Stimulated activated CD4-positive, alpha-beta T cell treated with anti-CD3 and anti-CD28 coated beads, Interleukin-4, amount 100 ng/mL, for 1 hour (primary cell): ENCODE results near the gene GAS7.

ENCODE experiments used
- DNase-seq: peaks from one replicate; pipeline ENCODE4 v3.0.0-alpha.2; 2020

GAS7 gene

DNA sequence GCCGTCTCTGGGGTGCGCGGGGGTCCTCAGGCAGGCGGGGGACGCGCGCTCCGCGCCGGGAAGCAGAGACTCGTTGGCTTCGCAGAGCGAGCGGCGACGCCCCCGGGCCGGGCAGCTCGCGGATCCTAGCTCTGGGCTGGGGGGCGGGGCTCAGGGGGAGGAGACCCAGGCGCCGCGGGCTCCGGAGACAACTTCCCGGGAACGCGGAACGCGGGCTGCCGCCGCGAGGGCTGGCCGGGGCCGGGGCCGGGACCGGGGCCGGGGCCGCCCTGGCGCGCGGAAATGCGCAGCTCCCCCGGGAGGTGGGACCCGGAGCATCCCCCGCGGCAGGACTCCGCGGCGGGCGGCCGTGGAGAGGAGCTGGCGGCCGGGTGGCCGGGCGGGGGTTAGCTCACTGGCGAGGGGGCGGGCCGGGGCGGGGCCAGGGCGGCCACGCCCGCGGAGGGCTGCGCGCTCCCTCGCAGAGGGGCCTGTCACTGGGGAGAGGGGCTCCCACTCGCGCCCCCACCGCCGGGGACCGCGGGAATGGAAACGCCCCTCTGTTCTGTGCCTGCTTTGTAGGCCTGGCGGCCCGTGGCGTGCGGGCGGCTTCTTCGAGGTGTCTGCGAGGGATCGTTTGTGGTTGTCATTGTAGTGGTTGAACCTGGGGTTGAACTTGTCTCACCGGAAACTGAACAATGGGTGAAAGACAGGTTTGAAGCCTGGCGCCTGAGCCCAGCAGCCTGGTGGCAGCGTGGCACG is at the start of gene GAS7:
Gene GAS7, minus strand, starts transcription at position 98 of the 741 bp plus-strand sequence.
- DNase-seq = peak; percentile 15

DNA sequence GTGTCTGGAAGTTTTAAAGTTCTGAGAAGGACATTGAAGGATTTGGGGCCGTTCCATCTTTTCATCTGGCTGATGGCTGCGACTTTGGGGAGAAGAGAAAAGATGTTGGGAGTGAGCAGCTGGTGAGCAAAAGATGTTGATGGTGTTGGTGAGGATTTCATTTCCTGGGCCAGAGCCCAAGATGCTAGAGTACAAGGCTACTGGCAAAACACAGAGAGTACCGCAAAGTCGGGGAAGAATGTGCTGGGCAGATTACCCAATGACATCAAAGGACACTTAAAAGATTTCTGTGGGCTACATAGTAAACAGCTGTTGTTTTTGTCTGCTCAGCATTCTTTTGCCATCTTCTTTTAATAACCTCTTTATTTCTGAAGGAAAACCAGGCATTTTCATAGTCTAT is 49.4 kb upstream of the GAS7 start:
- DNase-seq = no peak

DNA sequence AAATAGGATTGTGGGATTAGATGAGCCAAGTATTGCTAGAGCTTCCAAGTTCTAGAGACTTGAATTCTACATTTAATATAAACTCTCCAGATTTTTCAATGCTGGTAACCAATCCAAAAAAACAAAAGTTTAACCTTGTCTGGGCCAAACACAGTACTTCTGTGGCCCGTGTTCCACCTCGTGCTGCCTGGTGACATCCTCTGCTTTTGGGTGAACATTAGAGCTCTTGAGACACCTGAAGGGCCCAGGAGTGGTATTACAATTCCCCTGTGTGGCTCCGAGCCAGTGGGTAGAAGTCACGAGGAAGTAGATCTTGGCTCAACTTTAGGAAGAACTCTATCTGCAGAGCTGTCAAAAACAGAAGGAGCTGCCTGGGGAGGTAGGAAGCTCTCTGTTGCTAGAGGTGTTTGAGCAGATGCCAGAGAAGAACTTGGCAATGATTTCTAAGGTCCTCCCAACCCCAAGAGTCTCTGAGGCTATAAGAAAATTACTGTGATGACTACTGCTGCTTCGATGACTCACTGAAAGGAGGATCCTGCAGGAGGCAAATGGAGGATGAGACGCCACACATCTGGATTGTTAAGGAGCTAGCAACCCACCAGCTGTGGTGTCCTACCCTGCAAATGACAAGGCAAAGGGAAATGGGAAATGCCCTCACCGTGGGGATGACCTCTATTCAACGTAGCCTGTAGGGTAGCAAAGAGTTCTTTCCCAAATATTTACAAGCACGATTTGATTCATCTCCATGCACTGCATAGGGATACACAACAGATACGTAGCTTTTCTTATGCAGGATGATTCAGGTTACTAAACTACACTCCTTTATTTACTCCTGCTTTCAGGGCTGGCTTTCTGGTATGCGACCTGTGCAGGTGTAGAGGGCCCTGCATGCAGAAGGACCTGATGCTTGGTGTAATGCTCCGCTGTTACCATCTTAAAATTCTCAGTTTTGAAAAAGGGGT is 45.8 kb upstream of the GAS7 start:
- no peak for DNase-seq

DNA sequence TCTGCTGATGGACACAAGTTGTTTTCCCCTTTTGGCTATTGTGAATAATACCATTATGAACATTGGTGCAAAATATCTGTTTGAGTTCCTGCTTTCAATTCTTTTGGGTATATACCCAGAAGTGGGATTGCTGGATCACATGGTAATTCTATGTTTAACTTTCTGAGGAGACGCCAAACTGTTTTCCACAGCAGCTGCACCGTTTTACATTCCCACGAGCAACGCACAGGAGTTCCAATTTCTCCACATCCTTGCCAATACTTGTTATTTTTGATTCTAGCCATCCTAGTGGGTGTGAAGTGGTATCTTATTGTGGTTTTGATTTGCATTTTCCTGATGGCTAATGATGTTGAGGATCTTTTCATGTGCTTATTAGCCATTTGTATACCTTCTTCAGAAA is 43.4 kb upstream of the GAS7 start:
- no peak for DNase-seq

DNA sequence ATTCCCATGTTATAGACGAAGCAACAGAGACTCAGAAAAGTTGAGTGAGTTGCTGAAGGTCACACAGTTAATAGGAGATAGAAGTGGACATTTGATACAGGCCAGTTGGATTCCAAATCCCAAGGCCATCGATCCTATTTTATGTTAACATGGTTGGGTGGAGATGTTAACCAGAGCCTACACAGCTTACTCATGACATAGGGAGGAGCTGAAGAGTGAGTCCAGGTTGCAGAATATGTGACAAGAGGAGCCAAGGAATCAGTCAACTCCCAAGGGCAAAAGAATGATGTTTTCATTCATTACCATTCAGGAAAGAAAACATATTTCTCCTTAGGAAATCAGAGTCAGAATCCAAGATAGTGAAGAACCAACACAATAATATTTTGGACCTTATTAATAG is 40.3 kb upstream of the GAS7 start:
- no peak for DNase-seq

DNA sequence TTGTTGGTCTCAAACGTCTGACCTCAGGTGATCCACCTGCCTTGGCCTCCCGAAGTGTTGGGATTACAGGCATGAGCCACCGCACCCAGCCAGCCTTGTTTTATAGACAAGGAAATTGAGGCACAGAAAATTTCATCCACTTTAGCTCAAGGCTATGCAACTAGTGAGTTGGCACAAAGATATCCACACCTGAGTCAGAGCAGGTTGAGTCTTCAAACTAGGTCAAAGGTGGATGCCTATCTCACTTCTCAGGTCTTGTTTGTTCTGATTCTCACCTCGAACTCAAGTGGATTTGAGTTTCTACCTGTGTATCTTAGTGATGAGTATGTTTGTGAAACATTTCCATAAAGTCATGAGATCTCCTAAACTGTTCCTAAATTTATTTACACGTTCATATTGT is 35.6 kb upstream of the GAS7 start:
- DNase-seq = no peak

DNA sequence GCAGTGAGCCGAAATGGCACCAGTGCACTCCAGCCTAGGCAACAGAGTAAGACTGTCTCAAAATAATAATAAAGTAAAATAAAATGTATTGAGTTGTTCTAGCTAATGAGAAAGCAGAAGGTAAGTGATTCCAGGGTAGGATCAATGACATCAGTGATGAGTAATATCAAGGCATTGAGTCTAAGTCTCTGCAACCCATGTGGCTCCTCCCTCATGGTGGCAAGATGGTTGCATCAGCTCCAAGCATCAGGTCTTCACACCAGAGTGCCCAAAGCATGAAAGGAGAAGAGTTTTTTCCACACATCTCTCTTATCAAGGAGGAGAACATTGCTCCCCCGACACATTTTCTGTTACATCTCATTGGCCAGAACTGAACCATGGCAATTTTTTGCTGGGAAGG is 34.8 kb upstream of the GAS7 start:
- no peak for DNase-seq

DNA sequence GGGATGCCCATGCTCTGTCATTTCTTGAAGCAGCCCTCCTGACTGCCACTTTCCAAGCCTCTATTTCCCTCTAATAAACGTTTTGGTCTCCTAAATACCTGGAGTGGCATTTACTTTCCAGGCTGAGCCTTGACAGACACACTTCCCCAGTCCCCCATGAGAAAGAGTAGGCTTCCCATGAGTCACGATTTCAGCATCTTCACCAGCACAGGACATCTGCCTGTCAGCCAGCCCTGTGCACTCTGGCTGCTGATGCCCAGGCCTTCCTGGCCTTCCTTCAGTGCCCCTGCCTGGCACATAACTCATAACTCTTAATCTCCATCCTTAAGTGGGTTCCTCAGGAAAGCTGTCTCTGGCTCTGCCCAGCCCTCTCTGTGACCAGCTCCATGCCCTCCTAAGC is 30.8 kb upstream of the GAS7 start:
- no peak for DNase-seq

DNA sequence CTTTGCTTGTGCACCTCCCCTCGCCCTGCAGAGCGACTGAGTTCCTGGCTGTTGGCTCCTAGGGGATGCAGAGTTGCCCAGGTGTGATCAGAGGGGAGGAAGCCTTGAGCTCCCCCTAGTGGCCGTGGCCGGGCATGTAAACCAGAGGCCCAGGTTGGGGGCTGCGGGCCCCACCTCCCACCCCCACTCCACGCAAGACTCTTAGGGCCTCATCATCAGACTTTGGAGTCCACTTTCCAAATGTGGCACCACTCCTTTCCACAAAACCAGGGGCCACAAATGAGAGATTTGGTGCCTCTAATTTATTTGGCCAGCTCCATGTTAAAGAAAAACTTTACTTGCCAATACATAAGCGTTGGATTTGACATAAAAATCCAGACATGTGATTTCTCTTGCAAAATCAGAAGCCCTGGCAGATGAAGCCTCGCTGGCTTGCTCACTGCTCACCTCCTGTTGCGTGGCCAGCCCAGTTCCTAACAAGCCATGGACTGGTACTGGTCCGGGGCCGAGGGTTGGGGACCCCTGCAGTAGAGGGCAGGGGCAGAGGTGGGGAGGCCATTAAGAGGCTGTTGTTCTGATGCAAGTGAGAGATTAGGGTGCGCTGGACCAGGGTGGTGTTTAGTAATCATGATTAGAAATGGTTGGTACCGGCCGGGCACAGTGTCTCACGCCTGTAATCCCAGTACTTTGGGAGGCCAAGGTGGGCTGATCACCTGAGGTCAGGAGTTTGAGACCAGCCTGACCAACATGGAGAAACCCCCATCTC is 28.7 kb upstream of the GAS7 start:
- DNase-seq = peak; percentile 30

DNA sequence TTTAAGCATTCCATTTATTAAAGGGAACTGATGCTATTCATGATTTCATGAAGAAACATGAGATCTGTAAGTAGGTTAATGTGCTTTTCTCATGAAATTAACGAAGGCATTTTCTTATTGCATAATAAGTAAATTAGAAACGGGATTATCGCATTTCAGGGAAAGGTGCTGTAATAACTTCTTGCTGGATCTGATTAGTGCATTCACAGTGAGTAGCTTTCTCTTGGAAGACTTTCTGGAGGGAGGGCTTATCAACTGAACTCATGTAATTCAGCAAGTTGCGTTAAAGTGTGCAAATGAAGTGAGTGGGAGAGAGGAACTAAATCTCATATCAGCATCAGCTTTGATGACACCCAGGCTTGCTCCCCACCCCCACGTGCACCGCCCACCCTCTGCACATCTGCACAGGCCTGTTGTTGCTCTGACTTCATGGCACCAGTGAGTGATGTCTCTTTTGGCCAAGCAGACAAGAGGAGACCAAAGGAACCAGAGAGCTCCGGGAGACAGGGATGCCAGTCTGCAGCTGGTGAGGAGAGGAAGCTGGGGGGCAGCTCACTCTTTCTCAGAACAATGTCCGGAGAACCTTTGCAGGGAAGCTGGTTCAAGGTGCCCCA is 26.3 kb upstream of the GAS7 start:
- DNase-seq = no peak

DNA sequence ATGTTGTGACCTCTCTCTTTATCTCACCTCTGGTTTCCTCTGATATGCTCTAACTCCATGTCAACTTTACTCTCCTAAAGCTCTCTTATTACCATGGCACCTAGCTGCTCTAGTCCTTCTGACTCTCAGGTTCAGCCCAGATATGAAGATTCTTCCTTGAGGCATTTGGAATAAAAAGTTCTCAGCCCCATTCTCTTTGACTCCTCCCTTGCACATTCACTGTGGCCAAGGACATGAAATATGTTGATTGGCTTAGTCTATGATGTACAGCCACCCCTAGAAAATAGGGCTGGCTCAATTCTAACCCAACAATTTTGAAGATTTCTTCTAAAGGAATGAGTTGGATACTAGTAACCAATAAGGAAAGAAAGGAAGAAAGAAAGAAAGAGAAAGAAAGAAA is 20.8 kb upstream of the GAS7 start:
- DNase-seq = no peak

DNA sequence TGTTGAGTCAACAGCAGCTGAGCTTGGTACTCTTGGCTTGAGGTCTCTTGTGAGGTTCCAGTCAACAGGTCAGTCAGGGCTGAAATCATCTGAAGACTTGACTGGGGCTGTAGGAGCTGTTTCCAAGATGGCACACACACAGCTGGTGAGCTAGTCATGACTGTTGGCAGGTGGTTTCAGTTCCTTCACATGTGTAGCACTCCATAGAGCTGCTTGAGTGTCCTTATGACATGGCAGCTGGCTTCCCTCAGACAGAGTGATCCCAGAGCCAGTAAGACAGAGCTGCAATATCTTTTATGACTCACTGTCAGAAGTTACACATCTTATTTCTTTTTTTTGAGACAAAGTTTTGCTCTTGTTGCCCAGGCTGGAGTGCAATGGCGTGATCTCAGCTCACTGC is 19.5 kb upstream of the GAS7 start:
- DNase-seq = no peak

DNA sequence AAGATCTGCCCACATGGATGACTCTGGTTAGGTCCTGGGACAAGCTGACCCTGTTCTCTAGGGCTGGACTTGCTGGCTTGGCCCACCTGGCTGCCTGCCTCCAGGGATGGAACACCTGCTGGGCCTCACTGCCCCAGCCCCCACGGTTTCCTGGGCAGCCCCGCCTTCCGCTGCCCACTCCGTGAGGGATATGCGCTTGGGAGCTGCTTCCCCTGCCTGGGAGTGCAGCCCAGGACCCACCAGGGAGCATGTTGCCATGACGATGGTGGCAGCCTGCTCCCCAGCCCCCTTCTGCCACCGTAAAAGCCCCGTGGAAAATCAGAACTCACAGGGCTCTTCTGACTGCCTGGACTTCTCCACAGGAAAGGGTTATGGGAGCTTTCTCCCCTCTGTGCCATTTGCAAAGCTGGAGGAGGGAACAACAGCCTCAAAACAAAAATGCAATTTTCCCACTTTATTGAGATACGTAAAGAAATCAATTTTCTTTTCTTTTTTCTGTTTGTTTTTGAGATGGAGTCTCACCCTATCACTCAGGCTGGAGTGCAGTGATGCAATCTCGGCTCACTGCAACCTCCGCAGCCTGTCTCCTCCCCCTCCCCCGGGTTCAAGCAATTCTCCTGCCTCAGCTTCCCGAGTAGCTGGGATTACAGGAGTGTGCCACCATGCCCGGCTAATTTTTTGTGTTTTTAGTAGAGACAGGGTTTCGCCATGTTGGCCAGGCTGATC is 18.0 kb upstream of the GAS7 start:
- DNase-seq = no peak

DNA sequence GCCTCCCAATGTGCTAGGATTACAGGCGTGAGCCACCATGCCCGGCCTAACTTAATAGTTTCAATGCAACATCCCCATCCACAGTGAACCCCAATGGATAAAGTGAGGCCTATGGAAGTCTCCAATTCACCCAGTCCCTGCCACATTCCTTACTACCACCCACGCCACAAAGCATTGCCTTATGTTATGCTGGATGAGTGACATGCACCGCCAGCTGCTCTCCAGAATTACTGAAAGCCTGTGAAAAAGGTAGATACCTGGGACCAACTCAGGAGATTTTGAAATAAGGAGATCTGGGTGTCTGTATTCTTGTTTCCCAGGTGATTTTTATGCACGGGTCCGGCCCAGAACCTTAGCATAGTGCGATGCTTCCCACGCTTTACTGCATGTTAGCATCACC is 16.9 kb upstream of the GAS7 start:
- DNase-seq = no peak

DNA sequence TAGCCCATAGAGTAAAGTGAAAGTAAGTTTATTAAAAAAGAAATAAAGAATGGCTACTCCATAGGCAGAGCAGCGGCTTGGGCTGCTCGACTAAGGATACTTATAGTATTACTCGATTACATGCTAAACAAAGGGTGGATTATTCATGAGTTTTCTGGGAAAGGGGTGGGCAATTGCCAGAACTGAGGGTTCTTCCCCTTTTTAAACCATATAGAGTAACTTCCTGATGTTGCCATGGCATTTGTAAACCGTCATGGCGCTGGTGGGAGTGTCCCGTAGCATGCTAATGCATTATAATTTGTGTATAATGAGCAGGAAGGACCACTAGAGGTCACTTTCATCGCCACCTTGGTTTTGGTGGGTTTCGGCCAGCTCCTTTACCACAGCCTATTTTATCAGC is 13.3 kb upstream of the GAS7 start:
- no peak for DNase-seq

DNA sequence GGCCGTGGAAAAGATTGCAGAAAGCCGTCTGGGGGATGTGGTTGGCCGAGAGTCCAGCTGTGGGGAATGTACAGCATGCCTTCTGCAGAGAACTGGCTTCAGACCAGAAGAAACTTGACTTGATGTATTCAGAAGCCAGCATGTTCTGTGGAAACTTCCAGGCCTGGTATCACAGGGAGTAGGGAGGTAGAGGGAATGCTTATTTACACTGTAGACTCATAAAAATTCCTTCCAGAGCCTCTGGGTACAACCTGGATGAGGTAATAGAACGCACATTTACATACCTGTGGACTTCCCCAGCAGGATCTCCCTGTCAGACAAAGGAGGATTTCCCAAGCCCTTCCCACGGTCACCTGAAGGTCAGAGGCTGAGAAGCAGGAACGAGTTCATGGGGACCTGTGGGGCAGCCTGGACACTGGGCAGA is 11.8 kb upstream of the GAS7 start:
- DNase-seq = no peak

DNA sequence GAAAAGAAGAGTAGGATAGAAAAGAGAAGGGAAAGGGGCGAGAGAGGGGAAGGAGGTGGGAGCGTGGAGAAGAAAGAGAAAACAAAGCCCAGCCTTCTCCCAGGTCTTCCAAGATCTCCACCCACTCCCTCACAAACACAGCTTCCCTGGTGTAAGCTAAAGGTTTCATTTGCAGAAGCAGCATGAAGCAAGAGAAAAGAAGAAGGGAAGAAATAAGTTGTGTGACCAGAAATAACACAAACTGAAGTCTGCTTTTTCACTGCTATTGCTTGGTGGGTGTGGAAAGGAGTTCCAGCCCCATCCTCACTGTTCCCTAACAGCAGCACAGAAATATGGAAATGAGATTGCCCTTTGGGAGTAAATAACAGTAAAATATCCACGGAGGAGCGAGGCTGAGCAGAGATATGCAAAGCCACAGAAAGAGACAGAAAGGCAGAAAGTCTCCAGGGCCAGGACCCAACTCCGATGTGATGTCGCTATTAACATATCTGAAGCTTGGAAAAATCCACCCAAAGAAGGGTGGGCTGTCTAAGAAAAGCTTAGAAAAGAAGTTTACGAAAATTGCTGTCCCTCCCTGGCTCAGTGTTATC is 10.3 kb upstream of the GAS7 start:
- no peak for DNase-seq

DNA sequence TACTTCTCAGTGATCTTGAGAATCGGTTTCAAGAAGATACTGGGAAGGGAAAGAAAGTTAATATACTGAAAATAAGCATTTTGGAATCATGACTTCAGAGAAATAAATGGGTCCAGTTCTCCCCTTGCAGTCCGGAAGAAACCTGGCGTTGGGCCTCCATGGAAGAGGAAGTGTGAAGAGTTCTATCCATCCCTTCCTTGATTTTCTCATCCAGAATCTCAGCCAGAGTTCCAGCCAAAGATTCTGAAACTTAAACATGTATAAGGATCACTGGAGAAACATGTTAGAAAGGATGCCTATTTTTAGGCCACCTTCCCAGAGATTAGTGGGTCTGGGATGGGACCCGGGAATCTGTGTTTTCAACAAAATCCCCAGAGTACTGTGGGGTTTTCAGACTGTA is 8.7 kb upstream of the GAS7 start:
- no peak for DNase-seq

DNA sequence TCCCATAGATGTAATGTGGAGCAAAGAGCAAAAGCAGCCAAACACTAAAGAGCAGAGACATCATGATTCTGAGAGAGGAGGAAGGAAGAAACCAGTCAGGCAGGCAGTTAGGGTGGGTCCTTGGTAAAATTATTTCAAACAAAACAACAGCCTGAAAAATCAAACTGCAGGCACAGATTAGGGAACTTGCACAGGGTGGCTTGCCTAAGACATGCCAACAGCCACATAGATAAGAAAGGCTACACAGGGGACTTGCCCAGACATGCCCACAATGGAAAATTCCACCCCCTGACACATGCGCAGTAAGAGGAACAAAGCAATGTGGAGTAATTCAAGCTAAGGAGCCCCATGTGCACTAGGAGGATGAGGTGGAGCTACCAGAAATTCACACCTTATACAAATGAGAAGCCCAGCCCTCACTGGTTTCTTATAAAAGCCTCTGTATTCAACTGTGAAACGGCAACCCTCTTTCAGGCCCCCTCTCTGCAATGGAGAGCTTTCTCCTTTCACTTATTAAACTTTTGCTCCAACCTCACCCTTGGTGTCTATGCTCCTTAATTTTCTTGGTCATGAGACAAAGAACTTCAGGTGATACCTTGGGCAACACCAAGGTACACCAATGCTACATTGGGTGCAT is 7.3 kb upstream of the GAS7 start:
- DNase-seq = no peak

DNA sequence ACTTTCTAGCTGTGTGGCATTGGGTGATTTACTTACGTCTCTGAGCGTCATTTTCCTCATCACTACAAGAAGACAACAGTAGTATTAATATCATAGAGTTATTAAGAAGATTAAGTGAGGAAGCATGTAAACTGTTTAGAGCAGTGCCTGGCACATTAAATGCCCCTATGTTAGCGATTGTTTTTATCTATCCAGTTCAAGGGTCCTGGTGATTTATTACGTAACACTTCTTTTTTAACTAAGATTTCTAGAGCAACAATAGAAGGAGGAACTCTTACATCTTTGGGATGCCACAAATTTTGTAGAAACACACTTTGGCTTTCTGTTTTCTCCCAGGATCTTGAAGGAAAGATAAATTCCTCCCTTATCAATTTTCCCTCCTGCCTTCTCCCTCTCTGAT is 3.3 kb upstream of the GAS7 start:
- DNase-seq = no peak

DNA sequence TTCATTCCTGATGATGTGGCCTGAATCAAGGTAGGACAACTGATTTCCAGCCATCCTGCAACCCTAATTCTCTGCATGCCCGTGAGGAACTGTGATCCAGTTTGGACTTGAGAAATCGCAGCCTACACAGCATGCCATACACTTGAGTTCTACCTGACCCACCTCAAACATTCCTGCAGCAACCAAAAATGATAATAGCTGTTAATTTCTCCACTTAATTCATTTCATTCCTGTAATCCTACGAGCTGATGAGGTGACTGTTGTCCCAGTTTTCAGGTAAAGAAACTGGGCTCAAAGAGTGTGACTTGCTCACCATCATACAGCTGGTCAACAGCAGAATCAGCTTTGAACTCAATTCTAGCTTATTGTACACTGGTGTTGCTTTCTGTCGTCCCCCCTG is 2.2 kb upstream of the GAS7 start:
- DNase-seq = no peak
